Fibroblast of skin of left quadriceps (primary cell): Measurements from ENCODE around the gene GRID1.

ENCODE experiments used
- DNase-seq, 2 experiments: peaks; one replicate each; pipeline ENCODE4 v3.0.0-alpha.2; 2013; ENCODE audit warnings: low read depth in 2 of 2

GRID1 gene

GRCh38 chr10:86169506-86170254, 196.9 kb downstream of the GRID1 start:
- DNase-seq, result no peak

- DNase-seq, result no peak
These were observed 197.5 kb downstream of the GRID1 start for GRCh38 chr10:86169066-86169465.

- DNase-seq, result no peak
These were observed 198.3 kb downstream of the GRID1 start for GRCh38 chr10:86168256-86168655.

DNA sequence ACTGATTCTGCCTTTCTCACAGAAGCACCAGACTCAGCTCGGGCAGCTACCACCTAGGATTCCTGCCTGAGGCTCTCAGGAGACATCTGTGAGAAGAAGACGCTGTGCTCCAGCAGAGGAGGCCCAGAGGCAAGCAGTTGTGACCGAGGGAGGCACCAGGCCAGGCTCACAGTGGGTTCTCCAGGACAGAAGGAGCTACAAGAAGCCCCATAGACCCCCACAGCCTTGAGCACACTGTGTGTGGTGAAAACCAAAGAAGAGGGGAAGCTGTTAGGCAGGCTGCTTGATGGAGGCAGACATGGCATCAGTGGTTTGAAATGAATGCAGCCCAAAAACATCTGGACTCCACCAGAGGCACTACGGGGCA, 198.8 kb downstream of the GRID1 start:
- no peak for DNase-seq

GRCh38 chr10:86167121-86167761, 199.4 kb downstream of the GRID1 start:
- DNase-seq, result no peak

- no peak for DNase-seq
These were observed 200.9 kb downstream of the GRID1 start for GRCh38 chr10:86165666-86166065.

DNA sequence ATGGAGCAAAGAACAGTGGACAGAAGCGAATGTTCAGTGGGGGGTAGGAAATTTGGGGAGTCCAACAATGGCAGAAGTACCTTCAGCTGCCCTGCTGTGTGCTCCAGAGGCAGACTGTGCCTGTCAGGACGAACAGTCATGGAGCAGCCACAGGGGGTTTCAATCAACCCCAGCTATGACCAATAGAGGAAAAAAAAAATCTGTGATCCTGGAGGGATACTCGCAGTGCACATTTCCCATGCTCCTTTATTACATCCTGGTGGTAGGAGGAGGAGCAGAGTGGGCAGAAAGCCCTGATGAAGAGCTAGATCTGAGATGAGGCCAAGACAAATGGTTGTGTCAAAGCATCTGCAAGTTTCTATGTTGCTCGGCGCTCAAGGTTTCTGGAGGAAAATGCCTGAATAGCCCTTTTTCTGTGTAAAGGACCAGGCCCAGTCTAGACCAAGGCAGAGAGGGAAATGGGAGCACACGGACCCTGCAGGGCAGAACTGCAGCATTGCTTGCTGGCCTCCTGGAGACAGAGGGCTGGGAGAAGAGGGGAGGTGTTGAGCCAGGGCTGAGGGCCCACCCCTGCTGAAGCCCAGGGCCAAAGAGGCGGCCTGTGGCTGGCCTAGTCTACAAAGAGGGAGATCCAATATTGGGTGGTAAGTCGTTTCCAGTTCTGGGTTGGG, 201.5 kb downstream of the GRID1 start:
- DNase-seq, result no peak

GRCh38 chr10:86164174-86164774, 202.3 kb downstream of the GRID1 start:
- DNase-seq, result no peak

DNA sequence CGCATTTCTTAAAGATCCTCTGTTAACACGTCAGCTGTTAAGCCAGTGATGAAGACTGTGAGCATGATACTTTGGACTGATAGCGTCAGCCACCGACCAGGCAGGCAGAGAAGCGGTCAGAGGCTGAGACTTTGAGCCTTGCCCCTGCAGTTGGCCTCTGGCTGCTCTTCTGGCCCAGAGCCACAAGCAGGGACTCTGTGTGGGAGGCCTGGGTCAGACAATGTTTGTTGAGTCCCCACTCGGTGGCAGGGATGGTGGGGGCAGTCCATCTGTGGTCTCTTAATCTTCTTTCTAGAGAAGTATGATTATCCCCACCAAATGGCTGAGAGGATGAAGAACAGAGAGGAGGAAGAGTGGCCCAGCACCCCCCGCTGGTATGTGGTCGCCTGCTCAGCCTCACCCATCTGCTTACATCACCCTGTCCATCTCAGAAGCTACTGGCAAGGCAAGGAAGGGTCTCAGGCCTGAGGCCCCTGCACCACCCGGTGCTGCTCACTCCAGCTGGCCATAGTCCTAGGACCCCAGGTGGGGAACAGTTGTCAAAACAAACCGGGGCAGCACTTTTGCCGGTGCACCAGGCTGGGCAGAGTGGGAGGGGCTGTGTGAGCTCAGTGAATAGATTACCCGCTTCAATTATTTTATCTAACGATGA, 202.9 kb downstream of the GRID1 start:
- DNase-seq, result no peak

GRCh38 chr10:86162696-86163400, 203.7 kb downstream of the GRID1 start:
- DNase-seq, result no peak

GRCh38 chr10:86162036-86162435, 204.6 kb downstream of the GRID1 start:
- DNase-seq, result no peak

- DNase-seq, result no peak
These were observed 205.6 kb downstream of the GRID1 start for GRCh38 chr10:86160890-86161585.

- DNase-seq, result no peak
These were observed 206.8 kb downstream of the GRID1 start for GRCh38 chr10:86159797-86160196.

DNA sequence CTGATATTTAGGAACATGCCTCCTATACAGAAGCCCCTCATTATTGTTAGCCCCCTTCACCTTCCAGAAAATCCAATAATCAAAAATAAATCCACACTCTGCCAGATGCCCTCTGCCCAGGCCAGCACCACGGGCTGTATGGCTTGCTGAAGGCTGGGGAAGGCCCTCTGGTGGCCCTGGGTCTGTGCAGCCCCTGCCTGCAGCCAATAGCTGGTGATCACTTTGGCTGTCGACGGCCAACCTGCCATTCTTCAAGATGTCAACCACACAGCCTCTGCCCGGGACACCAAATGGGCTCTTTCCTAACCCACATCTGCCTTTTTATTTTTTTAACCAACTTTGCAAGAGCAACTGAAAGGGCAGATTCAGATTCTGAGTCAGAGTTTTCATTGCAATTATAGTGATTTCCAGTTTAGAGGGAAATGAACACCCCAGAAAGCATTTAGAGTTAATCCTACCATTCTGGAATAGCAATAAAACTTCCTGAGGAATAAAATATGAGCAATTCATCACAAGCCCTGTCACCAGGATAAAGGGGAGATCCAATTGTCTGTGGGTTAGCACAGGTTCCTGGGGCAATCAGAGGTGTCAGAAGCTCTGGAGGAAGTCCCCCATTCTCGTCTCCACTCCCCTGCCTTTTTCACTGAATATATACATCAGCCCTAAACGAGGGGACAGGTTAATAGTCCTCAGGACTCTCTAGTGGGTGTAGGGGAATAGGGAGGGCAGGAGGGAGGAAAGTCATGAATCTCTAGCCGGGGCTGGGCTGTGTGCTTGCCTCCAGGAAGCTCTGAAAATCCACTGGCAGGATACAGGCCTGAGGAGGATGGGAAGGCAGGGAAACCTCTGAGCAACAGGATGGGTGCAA, 211.3 kb downstream of the GRID1 start:
- no peak for DNase-seq

- no peak for DNase-seq
These were observed 212.8 kb downstream of the GRID1 start for GRCh38 chr10:86153751-86154150.

GRCh38 chr10:86152911-86153310, 213.7 kb downstream of the GRID1 start:
- DNase-seq, result no peak

GRCh38 chr10:86152354-86152753, 214.2 kb downstream of the GRID1 start:
- no peak for DNase-seq

GRCh38 chr10:86151613-86152012, 215.0 kb downstream of the GRID1 start:
- no peak for DNase-seq

GRCh38 chr10:86149257-86149656, 217.3 kb downstream of the GRID1 start:
- DNase-seq, result no peak

DNA sequence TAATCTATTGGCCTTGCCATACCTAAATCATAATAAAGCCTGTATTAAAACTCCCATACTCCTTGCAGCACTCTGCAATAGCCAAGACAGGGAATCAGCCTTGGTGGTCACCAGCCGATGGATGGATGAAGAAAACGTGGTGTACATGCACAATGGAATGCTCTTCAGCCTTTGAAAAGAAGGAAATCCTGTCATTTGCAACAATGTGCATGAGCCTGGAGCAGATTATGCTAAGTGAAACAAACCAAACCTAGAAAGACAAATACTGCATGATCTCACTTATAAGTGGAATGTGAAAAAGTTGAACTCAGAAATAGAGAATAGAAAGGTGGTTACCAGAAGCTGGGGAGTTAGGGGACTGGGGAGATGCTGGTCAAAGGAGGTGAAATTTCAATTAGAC, 218.5 kb downstream of the GRID1 start:
- DNase-seq, result no peak
